ENCODE results near the gene DCUN1D1. TPM values are rescaled to one million over a fixed set of nuclear protein-coding genes. Genes with fewer than 3 reads are reported as not detected.

Gene DCUN1D1
- total and polyA plus RNA-seq, 8 donors = 37.4 to 47.4 (median 41.0) TPM

DNA sequence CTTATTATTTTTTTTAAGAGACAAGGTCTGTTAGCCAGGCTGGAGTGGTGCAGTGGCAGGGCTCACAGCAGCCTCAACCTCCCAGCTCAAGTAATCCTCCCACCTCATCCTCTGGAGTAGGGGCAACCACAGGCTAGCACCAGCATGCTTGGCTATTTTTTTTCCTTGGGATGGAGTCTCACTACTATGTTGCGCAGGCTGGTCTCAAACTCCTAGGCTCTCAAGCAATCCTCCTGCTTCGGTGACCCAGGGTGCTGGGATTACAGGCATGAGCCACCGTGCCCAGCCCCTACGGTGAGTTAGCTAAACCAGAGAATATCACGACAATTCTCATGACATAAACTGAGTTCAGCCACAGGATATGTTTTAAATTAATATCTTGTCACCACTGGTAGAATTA lies 2.0 kb downstream of the DCUN1D1 start:
- ATAC-seq = no peak
- intact Hi-C loops (cut with DNase I) = no loop called here
- no peaks in the 10 kb centered on the region for H3K27me3 ChIP-seq
- H3K36me3 ChIP-seq = no peaks in the 10 kb centered on the region
- H3K4me1 ChIP-seq = peaks cover 13 to 29% of the 10 kb centered on the region in 2 donors
- peak overlapping the region in 1 of 2 donors; percentile 87 for H3K4me3 ChIP-seq
- DNase-seq = no peak
- no peak overlapping the region for H3K27ac ChIP-seq
- no peak for TF ChIP-seq CTCF (IDR thresholded peaks at IDR 0.05)
- H3K9me3 ChIP-seq = no peaks in the 10 kb centered on the region

- Histone ChIP-seq H3K4me3 (no peak overlapping the region), H3K36me3 (no peaks in the 10 kb centered on the region), H3K9me3 (no peaks in the 10 kb centered on the region), H3K27me3 (no peaks in the 10 kb centered on the region), H3K4me1 (peaks cover 1 to 20% of the 10 kb centered on the region in 2 donors), H3K27ac (no peak overlapping the region)
- TF ChIP-seq CTCF (IDR thresholded peaks at IDR 0.05) = no peak
- no peak for DNase-seq
- no peak for ATAC-seq
- intact Hi-C loops (cut with DNase I) = no loop called here
These were observed 7.3 kb downstream of the DCUN1D1 start for GRCh38 chr3:182973047-182973446.

DNA sequence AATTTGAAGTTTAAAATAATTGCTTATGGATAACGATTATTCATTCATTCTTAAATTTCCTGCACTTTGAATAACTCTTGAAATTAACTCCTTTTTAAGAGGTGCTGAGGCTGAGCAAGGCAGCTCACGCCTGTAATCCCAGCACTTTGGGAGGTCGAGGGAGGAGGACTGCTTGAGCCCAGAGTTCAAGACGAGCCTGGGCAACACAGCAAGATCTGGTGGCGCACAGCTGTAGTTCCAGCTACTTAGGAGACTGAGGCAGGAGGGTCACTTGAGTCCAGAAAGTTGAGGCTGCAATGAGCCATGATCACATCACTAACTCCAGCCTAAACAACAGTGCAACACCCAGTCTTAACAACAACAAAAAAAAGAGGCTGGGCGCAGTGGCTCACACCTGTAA lies 8.0 kb downstream of the DCUN1D1 start:
- no peak overlapping the region for H3K4me3 ChIP-seq
- no peak for TF ChIP-seq CTCF (IDR thresholded peaks at IDR 0.05)
- intact Hi-C loops (cut with DNase I) = no loop called here
- no peak overlapping the region for H3K27ac ChIP-seq
- peaks cover 0 to 26% of the 10 kb centered on the region in 2 donors for H3K4me1 ChIP-seq
- ATAC-seq (no peak), DNase-seq (no peak)
- H3K9me3 ChIP-seq = no peaks in the 10 kb centered on the region
- no peaks in the 10 kb centered on the region for H3K36me3 ChIP-seq
- H3K27me3 ChIP-seq = no peaks in the 10 kb centered on the region

- no peak for TF ChIP-seq CTCF (IDR thresholded peaks at IDR 0.05)
- no peak overlapping the region for H3K27ac ChIP-seq
- H3K27me3 ChIP-seq = no peaks in the 10 kb centered on the region
- H3K9me3 ChIP-seq = no peaks in the 10 kb centered on the region
- no peak for ATAC-seq
- intact Hi-C loops (cut with DNase I) = no loop called here
- DNase-seq = no peak
- H3K4me1 ChIP-seq = peaks cover 0 to 33% of the 10 kb centered on the region in 2 donors
- H3K36me3 ChIP-seq = no peaks in the 10 kb centered on the region
- H3K4me3 ChIP-seq = no peak overlapping the region
These were observed 8.7 kb downstream of the DCUN1D1 start for GRCh38 chr3:182971637-182972036.

- no peaks in the 10 kb centered on the region for H3K27me3 ChIP-seq
- ATAC-seq = no peak
These were observed 9.4 kb downstream of the DCUN1D1 start for GRCh38 chr3:182970811-182971418.

More at GRCh38 chr3:182970811-182971418, 9.4 kb downstream of the DCUN1D1 start:
- Histone ChIP-seq H3K27ac (no peak overlapping the region), H3K4me3 (no peak overlapping the region), H3K4me1 (peaks cover 0 to 34% of the 10 kb centered on the region in 2 donors), H3K9me3 (no peaks in the 10 kb centered on the region), H3K36me3 (no peaks in the 10 kb centered on the region)
- no peak for DNase-seq
- intact Hi-C loops (cut with DNase I) = no loop called here
- TF ChIP-seq CTCF (IDR thresholded peaks at IDR 0.05) = no peak

All from left lung (tissue), 10 donors.